Tibial nerve (tissue), 4 donors: ENCODE measurements around the gene SNAPC4. TPM values are rescaled to one million over a fixed set of nuclear protein-coding genes. Genes with fewer than 3 reads are reported as not detected.

ENCODE experiments used
- DNase-seq, 2 donors: peaks; one replicate each; pipeline ENCODE4 v3.0.0-alpha.2; 2019; ENCODE audit warnings: low spot score in 2 of 2
- H3K27ac ChIP-seq, 4 donors: fragments of 200-600 bp; sonication (generic) in 3 of 4; one replicate each; pipeline ENCODE4 v1.5.1; 2017 to 2019; ENCODE audit warnings: mild to moderate bottlenecking in 1 of 4
- H3K27me3 ChIP-seq, 2 donors: fragments of 200-600 bp; sonication (generic) in 1 of 2; one replicate each; pipeline versions ENCODE4 v1.5.1 to v1.6.0; 2017 to 2019
- H3K36me3 ChIP-seq, 3 donors: fragments of 200-600 bp; sonication (generic); one replicate each; pipeline ENCODE4 v1.5.1; 2018 to 2019
- H3K4me1 ChIP-seq, 4 donors: fragments of 200-600 bp; sonication (generic) in 3 of 4; one replicate each; pipeline ENCODE4 v1.5.1; 2017 to 2019
- H3K4me3 ChIP-seq, 4 donors: fragments of 200-600 bp; sonication (generic) in 3 of 4; one replicate each; pipeline ENCODE4 v1.5.1; 2017 to 2019; ENCODE audit warnings: mild to moderate bottlenecking in 1 of 4, moderate library complexity in 1 of 4
- H3K9me3 ChIP-seq, 4 donors: fragments of 200-600 bp; sonication (generic) in 3 of 4; one replicate each; pipeline ENCODE4 v1.5.1; 2017 to 2019
- CTCF ChIP-seq, 5 experiments: fragments of 200-600 bp in 3 of 5; fragments of 450-650 bp in 2 of 5; sonication (generic) in 3 of 5; IDR thresholded peaks; one replicate each; pipeline ENCODE4 v1.5.1; 2016 to 2019; ENCODE audit warnings: antibody characterized with exemption in 5 of 5, mild to moderate bottlenecking in 3 of 5, moderate library complexity in 2 of 5
- EP300 ChIP-seq, 2 donors: sonication (generic); formaldehyde crosslinking; IDR thresholded peaks; one replicate each; pipeline ENCODE4 v1.6.1; 2017; ENCODE audit warnings: antibody characterized with exemption in 2 of 2, mild to moderate bottlenecking in 1 of 2
- POLR2A ChIP-seq, 2 donors: fragments of 450-650 bp; IDR thresholded peaks; one replicate each; pipeline ENCODE4 v1.6.1; 2017; ENCODE audit warnings: antibody characterized with exemption in 2 of 2, mild to moderate bottlenecking in 2 of 2, moderate library complexity in 2 of 2
- WGBS, 2 donors: methylation state at CpG; one replicate each; pipeline ENCODE4 v1.1.5; 2018; 5-methylcytosine and 5-hydroxymethylcytosine counted together
- total RNA-seq, 4 donors: library from RNA; depleted of rRNA; stranded (reverse); fragments of >200 nt; gene quantifications; one replicate each; pipeline ENCODE4 v1.1.0, GENCODE V29; 2016

Gene SNAPC4
- total RNA-seq, 4 donors from 2014 or later = 7.0 to 21.0 (median 9.5) TPM

GRCh38 chr9:136444102-136444501, 44.1 kb upstream of the SNAPC4 start:
- peaks cover 0 to 84% (median 17%) of the 10 kb centered on the region in 3 donors for H3K36me3 ChIP-seq
- peaks cover 0 to 8% (median 4%) of the 10 kb centered on the region in 4 donors for H3K4me1 ChIP-seq
- no peak overlapping the region for H3K27ac ChIP-seq
- no peak for TF ChIP-seq CTCF (IDR thresholded peaks at IDR 0.05)
- TF ChIP-seq POLR2A (IDR thresholded peaks at IDR 0.05) = no peak
- TF ChIP-seq EP300 (IDR thresholded peaks at IDR 0.05) = no peak
- H3K9me3 ChIP-seq = no peaks in the 10 kb centered on the region
- 84 to 90% methylated on average over 20 of the region's 20 CpGs for WGBS, 2 donors
- DNase-seq = no peak
- no peak overlapping the region for H3K4me3 ChIP-seq
- no peaks in the 10 kb centered on the region for H3K27me3 ChIP-seq

- TF ChIP-seq EP300 (IDR thresholded peaks at IDR 0.05) = no peak
- TF ChIP-seq CTCF (IDR thresholded peaks at IDR 0.05) = no peak
- no peak for TF ChIP-seq POLR2A (IDR thresholded peaks at IDR 0.05)
- Histone ChIP-seq H3K4me1 (peaks cover 0 to 11% (median 4%) of the 10 kb centered on the region in 4 donors), H3K36me3 (peaks cover 0 to 80% (median 17%) of the 10 kb centered on the region in 3 donors), H3K4me3 (no peak overlapping the region), H3K27ac (no peak overlapping the region), H3K9me3 (no peaks in the 10 kb centered on the region), H3K27me3 (no peaks in the 10 kb centered on the region)
- no peak for DNase-seq
- 92 to 93% methylated on average over 7 of the region's 7 CpGs for WGBS, 2 donors
Measured at GRCh38 chr9:136443687-136444086, 43.7 kb upstream of the SNAPC4 start.

- Histone ChIP-seq H3K36me3 (peaks cover 0 to 74% (median 17%) of the 10 kb centered on the region in 3 donors), H3K9me3 (no peaks in the 10 kb centered on the region), H3K27ac (no peak overlapping the region), H3K4me1 (peaks cover 0 to 17% (median 8%) of the 10 kb centered on the region in 4 donors), H3K27me3 (no peaks in the 10 kb centered on the region), H3K4me3 (no peak overlapping the region)
- 91 to 93% methylated on average over 15 of the region's 15 CpGs for WGBS, 2 donors
- DNase-seq = no peak
- TF ChIP-seq EP300 (IDR thresholded peaks at IDR 0.05) = no peak
- TF ChIP-seq CTCF (IDR thresholded peaks at IDR 0.05) = no peak
- TF ChIP-seq POLR2A (IDR thresholded peaks at IDR 0.05) = no peak
Measured at GRCh38 chr9:136443087-136443486, 43.1 kb upstream of the SNAPC4 start.

GRCh38 chr9:136442265-136442664, 42.3 kb upstream of the SNAPC4 start:
- Histone ChIP-seq H3K27me3 (no peaks in the 10 kb centered on the region), H3K4me3 (no peak overlapping the region), H3K27ac (no peak overlapping the region), H3K36me3 (peaks cover 0 to 65% (median 14%) of the 10 kb centered on the region in 3 donors), H3K9me3 (no peaks in the 10 kb centered on the region), H3K4me1 (peaks cover 0 to 25% (median 16%) of the 10 kb centered on the region in 4 donors)
- WGBS, 2 donors = 73 to 76% methylated on average over 5 of the region's 5 CpGs
- no peak for DNase-seq
- TF ChIP-seq EP300 (IDR thresholded peaks at IDR 0.05) (no peak), CTCF (IDR thresholded peaks at IDR 0.05) (no peak), POLR2A (IDR thresholded peaks at IDR 0.05) (no peak)

- no peak for DNase-seq
- Histone ChIP-seq H3K27me3 (no peaks in the 10 kb centered on the region), H3K36me3 (peaks cover 0 to 63% (median 9%) of the 10 kb centered on the region in 3 donors), H3K9me3 (no peaks in the 10 kb centered on the region), H3K4me1 (peaks cover 0 to 30% (median 20%) of the 10 kb centered on the region in 4 donors), H3K27ac (no peak overlapping the region), H3K4me3 (no peak overlapping the region)
- TF ChIP-seq EP300 (IDR thresholded peaks at IDR 0.05) = no peak
- no peak for TF ChIP-seq CTCF (IDR thresholded peaks at IDR 0.05)
- no peak for TF ChIP-seq POLR2A (IDR thresholded peaks at IDR 0.05)
- WGBS, 2 donors = 71 to 80% methylated on average over 12 to 15 of the region's 17 CpGs
Measured at GRCh38 chr9:136441681-136442245, 41.8 kb upstream of the SNAPC4 start.
